ENCODE data around the gene IGHMBP2.

DNA sequence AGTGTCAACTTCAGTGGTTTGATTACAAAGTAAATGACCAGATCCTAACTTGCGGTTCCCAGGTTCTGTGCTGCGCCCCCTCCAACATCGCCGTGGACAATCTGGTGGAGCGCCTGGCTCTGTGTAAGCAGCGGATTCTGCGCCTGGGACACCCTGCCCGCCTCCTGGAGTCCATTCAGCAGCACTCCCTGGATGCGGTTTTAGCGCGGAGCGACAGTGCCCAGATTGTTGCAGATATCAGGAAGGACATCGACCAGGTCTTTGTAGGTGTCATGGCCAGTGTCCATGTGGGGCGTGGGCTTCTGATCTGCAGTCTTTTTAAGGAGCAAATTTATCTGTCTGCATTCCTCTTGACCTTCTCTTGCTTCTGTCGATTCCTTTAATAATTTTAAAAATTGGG lies 11.1 kb downstream of the IGHMBP2 start:
- no peak for TF ChIP-seq CTCF (conservative IDR thresholded peaks at IDR 0.05)
- TF ChIP-seq EZH2 (IDR thresholded peaks at IDR 0.05; ENCODE audit: low read depth): no peak
